K562 (cell line): ENCODE results near the gene RFLNA.

Experiments
- RAD21 ChIP-seq, 2 experiments: fragments of 250-450 bp in 1 of 2; fragments of 450-650 bp in 1 of 2; sonication (Bioruptor Pico) in 1 of 2; formaldehyde crosslinking in 1 of 2; IDR thresholded peaks in 1 of 2; conservative IDR thresholded peaks in 1 of 2; 2 replicates each; pipeline versions ENCODE4 v1.4.0 to v1.8.0; 2020 to 2022; ENCODE audit warnings: mild to moderate bottlenecking in 2 of 2, moderate library complexity in 1 of 2
- SMARCE1 ChIP-seq: fragments of 450-650 bp; IDR thresholded peaks from 2 replicates; pipeline ENCODE4 v1.7.1; 2016; ENCODE audit warnings: mild to moderate bottlenecking
- TCF7L2 ChIP-seq: fragments of 150-350 bp; IDR thresholded peaks from 2 replicates; pipeline ENCODE4 v1.6.1; 2016; ENCODE audit warnings: low read depth, mild to moderate bottlenecking, low read length, moderate library complexity
- ZNF561 ChIP-seq: fragments of 450-650 bp; formaldehyde crosslinking; conservative IDR thresholded peaks from 2 replicates; pipeline ENCODE4 v1.4.0; 2020; ENCODE audit warnings: mild to moderate bottlenecking, moderate library complexity
- ZZZ3 ChIP-seq: fragments of 450-650 bp; IDR thresholded peaks from 2 replicates; pipeline ENCODE4 v1.6.1; 2016; ENCODE audit warnings: antibody characterized with exemption, mild to moderate bottlenecking, moderate library complexity
- TF ChIP-seq, protein P1 (sequence below): fragments of 250-450 bp; sonication (Bioruptor Pico); IDR thresholded peaks from 2 replicates; pipeline ENCODE4 v1.5.0; 2021; ENCODE audit warnings: mild to moderate bottlenecking, moderate library complexity

DNA sequence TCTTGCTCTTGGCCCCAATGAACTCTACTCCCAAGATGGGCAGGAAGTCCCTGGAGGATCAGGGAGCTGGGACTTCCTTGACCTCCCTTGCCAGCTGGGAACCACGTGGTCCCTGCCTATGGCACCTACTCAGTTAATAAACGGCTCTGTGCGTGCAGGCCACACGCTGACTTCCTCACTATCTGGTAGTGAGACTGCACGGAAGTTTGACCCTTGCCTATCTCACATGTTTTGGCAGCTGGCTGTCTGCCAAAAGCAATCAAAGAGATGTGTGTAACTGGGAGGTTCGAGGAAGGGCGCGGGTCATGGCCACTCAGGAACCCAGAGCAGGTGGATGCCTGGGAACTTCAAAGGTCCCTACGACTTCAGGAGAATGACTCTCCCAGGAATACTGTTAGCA lies 57.9 kb downstream of the RFLNA start:
- TF ChIP-seq TCF7L2 (no peak), ZZZ3 (no peak), SMARCE1 (no peak), ZNF561 (CRISPR knock-in tag) (no peak), RAD21 (CRISPR knock-in tag; conservative IDR thresholded peaks at IDR 0.05 in 1 of 2, IDR thresholded peaks at IDR 0.05 in 1 of 2) (no peak)
- TF ChIP-seq, protein P1, sequence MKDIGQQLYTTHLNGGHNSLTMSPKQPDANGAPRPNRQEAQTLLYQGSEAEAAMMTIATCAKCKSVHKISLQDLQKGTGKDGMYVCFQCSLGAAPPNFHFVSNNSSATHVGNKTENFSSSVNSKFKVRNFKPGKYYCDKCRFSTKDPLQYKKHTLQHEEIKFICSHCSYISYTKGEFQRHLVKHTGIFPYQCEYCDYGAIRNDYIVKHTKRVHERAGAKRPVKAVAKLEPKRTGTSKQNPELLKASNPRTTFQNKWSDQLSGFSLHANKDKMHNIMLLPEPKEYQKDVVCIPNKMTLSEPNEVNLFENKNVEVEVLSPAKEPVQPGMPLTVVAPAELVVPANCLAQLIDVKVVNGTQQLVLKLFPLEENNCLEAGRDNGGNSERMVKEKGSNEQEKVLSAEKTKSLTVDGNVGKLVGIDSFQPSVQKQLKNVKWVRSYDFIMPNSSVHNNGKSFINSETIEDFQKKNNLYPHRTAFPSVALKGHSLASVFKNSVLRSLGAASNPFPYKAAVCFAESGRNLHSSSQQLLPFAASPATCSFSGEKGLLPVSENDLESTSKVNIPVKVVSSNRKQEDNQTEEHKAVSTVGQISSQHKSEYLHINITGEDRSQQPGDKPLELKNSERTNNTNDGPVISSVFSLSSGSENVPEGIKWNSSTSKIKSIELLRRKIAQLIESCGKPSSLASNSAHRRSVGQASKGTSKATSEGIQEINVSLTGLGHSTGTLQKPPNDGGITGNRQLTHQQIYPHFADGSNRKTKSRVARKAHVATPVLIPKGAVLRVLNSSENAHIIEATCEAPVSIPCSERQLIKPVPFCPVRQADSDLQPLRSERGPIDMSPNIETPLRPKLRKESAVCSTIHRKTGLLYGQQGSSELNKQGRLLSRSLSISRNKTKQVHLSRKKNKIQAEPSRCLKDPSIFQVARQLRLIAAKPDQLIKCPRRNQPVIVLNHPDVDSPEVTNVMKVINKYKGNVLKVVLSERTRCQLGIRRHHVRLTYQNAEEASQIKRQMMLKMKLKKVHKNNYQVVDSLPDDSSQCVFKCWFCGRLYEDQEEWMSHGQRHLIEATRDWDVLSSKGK (CRISPR knock-in tag) = no peak
